UCSD-AML1 (cell line): ENCODE data around the gene TPD52L2.

ENCODE experiments used
- DNase-seq: peaks from one replicate; lab custom pipeline; 2025; ENCODE audit not compliant: unreplicated experiment; lab: John Stamatoyannopoulos, UW

Gene TPD52L2

GRCh38 chr20:63864978-63865640 lies at the start of gene TPD52L2:
TPD52L2 (plus strand) TSS chr20:63865270; CDS start chr20:63865366, 96 bp downstream.
- DNase-seq, result peak; percentile 98

GRCh38 chr20:63815615-63816253 lies 49.3 kb upstream of the TPD52L2 start:
- no peak for DNase-seq

GRCh38 chr20:63819224-63819921 lies 45.7 kb upstream of the TPD52L2 start:
- DNase-seq, result no peak

GRCh38 chr20:63821811-63822210 lies 43.3 kb upstream of the TPD52L2 start:
- no peak for DNase-seq

GRCh38 chr20:63822276-63822696 lies 42.8 kb upstream of the TPD52L2 start:
- peak; percentile 75 for DNase-seq

GRCh38 chr20:63823691-63824311 lies 41.3 kb upstream of the TPD52L2 start:
- no peak for DNase-seq

GRCh38 chr20:63825331-63826118 lies 39.5 kb upstream of the TPD52L2 start:
- DNase-seq, result no peak

- DNase-seq, result no peak
These were observed 38.3 kb upstream of the TPD52L2 start for GRCh38 chr20:63826753-63827152.

- no peak for DNase-seq
These were observed 36.9 kb upstream of the TPD52L2 start for GRCh38 chr20:63828124-63828523.

- no peak for DNase-seq
These were observed 36.5 kb upstream of the TPD52L2 start for GRCh38 chr20:63828545-63828944.

- DNase-seq, result no peak
These were observed 36.1 kb upstream of the TPD52L2 start for GRCh38 chr20:63828951-63829350.

GRCh38 chr20:63829603-63829944 lies 35.5 kb upstream of the TPD52L2 start:
- DNase-seq, result no peak

- DNase-seq, result no peak
These were observed 34.9 kb upstream of the TPD52L2 start for GRCh38 chr20:63829945-63830835.

- DNase-seq, result peak; percentile 60
These were observed 34.1 kb upstream of the TPD52L2 start, which contains the start of gene ZBTB46 for GRCh38 chr20:63830841-63831588. ZBTB46 (minus strand) TSS chr20:63831264; CDS start chr20:63790757, 40,507 bp downstream.

GRCh38 chr20:63831646-63831992 lies 33.5 kb upstream of the TPD52L2 start:
- no peak for DNase-seq

- peak; percentile 63 for DNase-seq
These were observed 32.9 kb upstream of the TPD52L2 start for GRCh38 chr20:63831993-63832686.

- DNase-seq, result no peak
These were observed 31.1 kb upstream of the TPD52L2 start for GRCh38 chr20:63833776-63834490.

- DNase-seq, result no peak
These were observed 30.6 kb upstream of the TPD52L2 start for GRCh38 chr20:63834491-63834880.
